Endothelial cell of umbilical vein (primary cell): ENCODE results near the gene LTN1.

ENCODE experiments used
- CTCF ChIP-seq, 2 donors: IDR thresholded peaks; 1 replicate in 1 of 2; 2 replicates in 1 of 2; pipeline ENCODE4 v1.5.1; 2011; ENCODE audit warnings: low read length in 2 of 2, mild to moderate bottlenecking in 2 of 2, moderate library complexity in 2 of 2, control low read depth in 1 of 2, inconsistent platforms in 1 of 2, low read depth in 1 of 2; ENCODE audit not compliant: insufficient read depth in 1 of 2; ENCODE audit errors: extremely low read depth in 1 of 2
- EZH2 ChIP-seq: IDR thresholded peaks from 2 replicates; pipeline ENCODE4 v1.6.1; 2012; ENCODE audit warnings: borderline replicate concordance, low read depth, mild to moderate bottlenecking, moderate library complexity, low read length, inconsistent platforms; ENCODE audit not compliant: severe bottlenecking

GRCh38 chr21:28986677-28987076 is 6.0 kb downstream of the LTN1 start:
- TF ChIP-seq EZH2 (no peak), CTCF (IDR thresholded peaks at IDR 0.05; ENCODE audit: extremely low read depth in 1 of 2, insufficient read depth in 1 of 2, low read depth in 1 of 2, low read length in 2 of 2) (no peak)
